ENCODE data around the gene DEFB118. TPM values are rescaled to one million over a fixed set of nuclear protein-coding genes. Genes with fewer than 3 reads are reported as not detected.

The DEFB118 gene
- total RNA-seq, 1 experiment from 2014 or later, result not detected

- Histone ChIP-seq H2AK5ac (ENCODE audit: insufficient read length, low read length) (no peak overlapping the region), H2BK5ac (ENCODE audit: insufficient read length, low read length) (no peak overlapping the region), H3K79me1 (ENCODE audit: insufficient read depth, low read depth, low read length, poor library complexity, severe bottlenecking) (no peaks in the 10 kb centered on the region), H3K14ac (ENCODE audit: insufficient read depth, low read length) (no peak overlapping the region), H2AFZ (ENCODE audit: low read length) (no peak overlapping the region), H3K27ac (ENCODE audit: insufficient read length, low read depth, low read length) (no peak overlapping the region), H3K4me2 (ENCODE audit: insufficient read depth, insufficient read length, low read length) (no peak overlapping the region), H4K20me1 (ENCODE audit: control insufficient read depth, insufficient read depth, insufficient read length) (no peaks in the 10 kb centered on the region), H3K27me3 (ENCODE audit: insufficient read depth, low read length) (no peaks in the 10 kb centered on the region), H3K18ac (ENCODE audit: insufficient read length, low read depth, low read length) (no peak overlapping the region), H2BK12ac (ENCODE audit: insufficient read length, low read depth, low read length) (no peak overlapping the region), H3K79me2 (ENCODE audit: insufficient read depth, low read length) (no peaks in the 10 kb centered on the region), H4K5ac (ENCODE audit: insufficient read length, low read depth, low read length) (no peak overlapping the region), H3K9ac (ENCODE audit: extremely low read depth, insufficient read length, low read length) (no peak overlapping the region), H3K56ac (ENCODE audit: insufficient read length, low read depth, low read length) (no peak overlapping the region), H3K4ac (ENCODE audit: low read depth, low read length) (no peak overlapping the region), H2BK15ac (ENCODE audit: low read depth, low read length) (no peak overlapping the region), H3K23ac (ENCODE audit: insufficient read length, low read depth, low read length) (no peak overlapping the region), H3K9me3 (ENCODE audit: control insufficient read depth, low read depth, low read length) (peaks cover 87% of the 10 kb centered on the region), H4K8ac (replicated peaks; ENCODE audit: insufficient read length, low read depth, low read length) (no peak overlapping the region), H4K91ac (ENCODE audit: insufficient read length, low read depth, low read length) (no peak overlapping the region), H3K23me2 (ENCODE audit: insufficient read length, low read depth, low read length, poor library complexity, severe bottlenecking) (no peaks in the 10 kb centered on the region), H3T11ph (ENCODE audit: low read length) (no peak overlapping the region), H2BK120ac (ENCODE audit: low read depth, low read length, poor library complexity, severe bottlenecking) (no peak overlapping the region), H3K4me1 (ENCODE audit: insufficient read depth, low read length) (no peaks in the 10 kb centered on the region), H2BK20ac (ENCODE audit: low read depth, low read length, poor library complexity, severe bottlenecking) (no peak overlapping the region)
- H3K9me3 Mint-ChIP-seq, result peaks cover 94% of the 10 kb centered on the region in 2 experiments
- no peaks in the 10 kb centered on the region for H3K4me1 Mint-ChIP-seq
- WGBS (ENCODE audit: extremely low coverage, insufficient read length, low lambda C conversion rate), result no CpG with 5 or more reads among the region's 2 CpGs
- H3K4me3 Mint-ChIP-seq, result no peak overlapping the region
- no peak overlapping the region for H3K27ac Mint-ChIP-seq
- TF ChIP-seq CTCF (conservative IDR thresholded peaks at IDR 0.05), result no peak
- no peaks in the 10 kb centered on the region; the same call in none of the 2 replicates for H3K27me3 Mint-ChIP-seq (ENCODE audit: low read depth)
- DNase-seq, result no peak
- H3K36me3 Mint-ChIP-seq (ENCODE audit: insufficient read depth in 1 of 3, low read depth in 3 of 3), result peaks cover 3 to 44% (median 4%) of the 10 kb centered on the region in 3 experiments; a peak in 6 of 7 replicates
Observed at GRCh38 chr20:31374346-31374745, 5.9 kb downstream of the DEFB118 start.

Data from H9 (cell line).